Thyroid gland (tissue), 4 donors: ENCODE results near the gene SPIB.

Source experiments
- POLR2A ChIP-seq, 2 donors: fragments of 450-650 bp; IDR thresholded peaks; one replicate each; pipeline ENCODE4 v1.6.1; 2017; ENCODE audit warnings: antibody characterized with exemption in 2 of 2, mild to moderate bottlenecking in 2 of 2, moderate library complexity in 1 of 2
- TF ChIP-seq, protein P1 (sequence below), 6 experiments: fragments of 200-600 bp in 3 of 6; fragments of 450-650 bp in 3 of 6; sonication (generic) in 3 of 6; IDR thresholded peaks; one replicate each; pipeline ENCODE4 v1.5.1; 2016 to 2019; ENCODE audit warnings: antibody characterized with exemption in 6 of 6, mild to moderate bottlenecking in 2 of 6, inconsistent platforms in 1 of 6, moderate library complexity in 1 of 6

DNA sequence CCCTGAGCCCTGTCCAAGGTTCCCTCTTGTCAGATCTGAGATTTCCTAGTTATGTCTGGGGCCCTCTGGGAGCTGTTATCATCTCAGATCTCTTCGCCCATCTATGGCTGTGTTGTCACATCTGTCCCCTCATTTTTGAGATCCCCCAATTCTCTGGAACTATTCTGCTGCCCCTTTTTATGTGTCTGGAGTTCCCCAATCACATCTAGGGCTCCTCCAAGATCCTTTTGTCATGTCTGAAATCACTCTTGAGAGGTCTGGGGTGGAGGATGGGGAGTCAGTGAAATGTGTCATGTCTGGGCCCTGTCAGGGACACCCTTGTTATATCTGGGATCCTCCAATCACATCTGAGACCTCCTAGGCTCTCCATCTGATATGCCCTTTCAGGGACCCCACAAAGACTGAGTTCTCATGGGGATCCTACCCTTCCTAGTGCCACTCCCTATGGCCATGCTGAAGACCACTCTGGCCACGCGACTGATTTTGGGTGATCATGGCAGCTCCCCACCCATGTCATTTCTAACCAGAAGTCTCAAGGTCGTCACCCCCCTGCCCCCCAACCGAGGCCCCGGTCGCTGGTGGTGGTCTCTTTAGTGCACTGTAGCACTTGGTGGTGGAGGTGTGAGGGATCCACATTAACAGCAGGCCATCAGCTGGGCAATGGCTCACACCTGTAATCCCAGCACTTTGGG, 10.2 kb downstream of the SPIB start:
- no peak for TF ChIP-seq POLR2A (IDR thresholded peaks at IDR 0.05)
- TF ChIP-seq, protein P1, sequence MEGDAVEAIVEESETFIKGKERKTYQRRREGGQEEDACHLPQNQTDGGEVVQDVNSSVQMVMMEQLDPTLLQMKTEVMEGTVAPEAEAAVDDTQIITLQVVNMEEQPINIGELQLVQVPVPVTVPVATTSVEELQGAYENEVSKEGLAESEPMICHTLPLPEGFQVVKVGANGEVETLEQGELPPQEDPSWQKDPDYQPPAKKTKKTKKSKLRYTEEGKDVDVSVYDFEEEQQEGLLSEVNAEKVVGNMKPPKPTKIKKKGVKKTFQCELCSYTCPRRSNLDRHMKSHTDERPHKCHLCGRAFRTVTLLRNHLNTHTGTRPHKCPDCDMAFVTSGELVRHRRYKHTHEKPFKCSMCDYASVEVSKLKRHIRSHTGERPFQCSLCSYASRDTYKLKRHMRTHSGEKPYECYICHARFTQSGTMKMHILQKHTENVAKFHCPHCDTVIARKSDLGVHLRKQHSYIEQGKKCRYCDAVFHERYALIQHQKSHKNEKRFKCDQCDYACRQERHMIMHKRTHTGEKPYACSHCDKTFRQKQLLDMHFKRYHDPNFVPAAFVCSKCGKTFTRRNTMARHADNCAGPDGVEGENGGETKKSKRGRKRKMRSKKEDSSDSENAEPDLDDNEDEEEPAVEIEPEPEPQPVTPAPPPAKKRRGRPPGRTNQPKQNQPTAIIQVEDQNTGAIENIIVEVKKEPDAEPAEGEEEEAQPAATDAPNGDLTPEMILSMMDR (IDR thresholded peaks at IDR 0.05), result no peak
